H9 (cell line): ENCODE measurements around the gene DPT. TPM values are rescaled to one million over a fixed set of nuclear protein-coding genes. Genes with fewer than 3 reads are reported as not detected.

Experiments
- DNase-seq: peaks from one replicate; pipeline ENCODE4 v3.0.0-alpha.2; 2017
- H2AFZ ChIP-seq: one replicate; pipeline ENCODE4 v1.6.1; 2013; ENCODE audit warnings: mild to moderate bottlenecking, low read length, control low read depth, moderate library complexity
- H2AK5ac ChIP-seq: 2 replicates; pipeline ENCODE4 v1.6.1; 2013; ENCODE audit warnings: low read length, control low read depth, mixed read lengths; ENCODE audit not compliant: insufficient read length
- H2BK120ac ChIP-seq: one replicate; pipeline ENCODE4 v1.6.1; 2013; ENCODE audit warnings: low read depth, mild to moderate bottlenecking, low read length, control low read depth, inconsistent platforms; ENCODE audit not compliant: poor library complexity, severe bottlenecking
- H2BK12ac ChIP-seq: 2 replicates; pipeline ENCODE4 v1.6.1; 2013; ENCODE audit warnings: low read length, control low read depth, mixed read lengths, low read depth; ENCODE audit not compliant: insufficient read length
- H2BK15ac ChIP-seq: 2 replicates; pipeline ENCODE4 v1.6.1; 2013; ENCODE audit warnings: low read depth, low read length, control low read depth
- H2BK20ac ChIP-seq: one replicate; pipeline ENCODE4 v1.6.1; 2013; ENCODE audit warnings: low read depth, mild to moderate bottlenecking, low read length, control low read depth, inconsistent platforms; ENCODE audit not compliant: poor library complexity, severe bottlenecking
- H2BK5ac ChIP-seq: 2 replicates; pipeline ENCODE4 v1.6.1; 2013; ENCODE audit warnings: low read length, control low read depth, mixed read lengths; ENCODE audit not compliant: insufficient read length
- H3K14ac ChIP-seq: 2 replicates; pipeline ENCODE4 v1.6.1; 2013; ENCODE audit warnings: low read length, control low read depth; ENCODE audit not compliant: insufficient read depth
- H3K18ac ChIP-seq: 2 replicates; pipeline ENCODE4 v1.6.1; 2013; ENCODE audit warnings: low read depth, mild to moderate bottlenecking, mixed read lengths, low read length, control low read depth; ENCODE audit not compliant: insufficient read length
- H3K23ac ChIP-seq: 2 replicates; pipeline ENCODE4 v1.6.1; 2013; ENCODE audit warnings: low read length, control low read depth, mixed read lengths, low read depth; ENCODE audit not compliant: insufficient read length
- H3K23me2 ChIP-seq: 2 replicates; pipeline ENCODE4 v1.6.1; 2013; ENCODE audit warnings: low read depth, mild to moderate bottlenecking, mixed read lengths, low read length, control low read depth; ENCODE audit not compliant: insufficient read length, poor library complexity, severe bottlenecking
- H3K27ac ChIP-seq: 2 replicates; pipeline ENCODE4 v1.5.1; 2013; ENCODE audit warnings: low read length, control low read depth, mixed read lengths, low read depth; ENCODE audit not compliant: insufficient read length
- H3K27me3 ChIP-seq: 2 replicates; pipeline ENCODE4 v1.6.1; 2013; ENCODE audit warnings: low read length, control low read depth, inconsistent platforms; ENCODE audit not compliant: insufficient read depth
- H3K4ac ChIP-seq: 2 replicates; pipeline ENCODE4 v1.6.1; 2013; ENCODE audit warnings: low read depth, mild to moderate bottlenecking, control low read depth, inconsistent platforms, low read length, moderate library complexity
- H3K4me1 ChIP-seq: 2 replicates; pipeline ENCODE4 v1.6.1; 2013; ENCODE audit warnings: low read length, control low read depth, inconsistent platforms; ENCODE audit not compliant: insufficient read depth
- H3K4me2 ChIP-seq: 2 replicates; pipeline ENCODE4 v1.6.1; 2013; ENCODE audit warnings: low read length, control low read depth, mixed read lengths; ENCODE audit not compliant: insufficient read length, insufficient read depth
- H3K56ac ChIP-seq: 2 replicates; pipeline ENCODE4 v1.6.1; 2013; ENCODE audit warnings: low read depth, mild to moderate bottlenecking, mixed read lengths, low read length, control low read depth; ENCODE audit not compliant: insufficient read length
- H3K79me1 ChIP-seq: 2 replicates; pipeline ENCODE4 v1.6.1; 2013; ENCODE audit warnings: low read depth, mild to moderate bottlenecking, moderate library complexity, low read length, control low read depth, inconsistent platforms; ENCODE audit not compliant: insufficient read depth, poor library complexity, severe bottlenecking
- H3K79me2 ChIP-seq: 2 replicates; pipeline ENCODE4 v1.6.1; 2013; ENCODE audit warnings: low read length, control low read depth, inconsistent platforms; ENCODE audit not compliant: insufficient read depth
- H3K9ac ChIP-seq: 2 replicates; pipeline ENCODE4 v1.6.1; 2013; ENCODE audit warnings: low read length, control low read depth, mixed read lengths; ENCODE audit not compliant: insufficient read length; ENCODE audit errors: extremely low read depth
- H3K9me3 ChIP-seq: one replicate; pipeline ENCODE4 v1.6.1; 2013; ENCODE audit warnings: low read depth, low read length, inconsistent platforms; ENCODE audit not compliant: control insufficient read depth
- H3T11ph ChIP-seq: one replicate; pipeline ENCODE4 v1.6.1; 2013; ENCODE audit warnings: mild to moderate bottlenecking, low read length, control low read depth, inconsistent platforms
- H4K20me1 ChIP-seq: one replicate; pipeline ENCODE4 v1.6.1; 2013; ENCODE audit not compliant: control insufficient read depth, insufficient read length, insufficient read depth
- H4K5ac ChIP-seq: 2 replicates; pipeline ENCODE4 v1.6.1; 2013; ENCODE audit warnings: low read depth, mild to moderate bottlenecking, mixed read lengths, low read length, control low read depth; ENCODE audit not compliant: insufficient read length
- H4K8ac ChIP-seq: replicated peaks from 2 replicates; pipeline ENCODE4 v1.6.1; 2013; ENCODE audit warnings: low read length, control low read depth, mixed read lengths, low read depth; ENCODE audit not compliant: insufficient read length
- H4K91ac ChIP-seq: 2 replicates; pipeline ENCODE4 v1.6.1; 2013; ENCODE audit warnings: low read depth, mild to moderate bottlenecking, moderate library complexity, mixed read lengths, low read length, control low read depth; ENCODE audit not compliant: insufficient read length
- H3K27ac Mint-ChIP-seq, 3 experiments: 2 replicates in 2 of 3; 3 replicates in 1 of 3; pipeline ENCODE4 v1.8.0; 2020 to 2021; ENCODE audit warnings: mixed read lengths in 3 of 3, mild to moderate bottlenecking in 1 of 3, moderate library complexity in 1 of 3
- H3K27me3 Mint-ChIP-seq: 2 replicates; pipeline ENCODE4 v1.8.0; 2021; ENCODE audit warnings: low read depth, mild to moderate bottlenecking, moderate library complexity, mixed read lengths
- H3K36me3 Mint-ChIP-seq, 3 experiments: 2 replicates in 2 of 3; 3 replicates in 1 of 3; pipeline ENCODE4 v1.8.0; 2020 to 2021; ENCODE audit warnings: low read depth in 3 of 3, mixed read lengths in 3 of 3; ENCODE audit not compliant: insufficient read depth in 1 of 3
- H3K4me1 Mint-ChIP-seq, 2 experiments: 2 replicates each; pipeline ENCODE4 v1.8.0; 2020; ENCODE audit warnings: mixed read lengths in 2 of 2
- H3K4me3 Mint-ChIP-seq, 2 experiments: 2 replicates in 1 of 2; 3 replicates in 1 of 2; pipeline ENCODE4 v1.8.0; 2020 to 2021; ENCODE audit warnings: mild to moderate bottlenecking in 2 of 2, mixed read lengths in 2 of 2, moderate library complexity in 1 of 2
- H3K9me3 Mint-ChIP-seq, 2 experiments: 2 replicates in 1 of 2; 3 replicates in 1 of 2; pipeline ENCODE4 v1.8.0; 2020; ENCODE audit warnings: mild to moderate bottlenecking in 2 of 2, mixed read lengths in 2 of 2, moderate library complexity in 1 of 2
- WGBS: extraction: QIAGEN DNeasy Blood & Tissue Kit; methylation state at CpG from one replicate; pipeline ENCODE4 v1.1.7; 2013; ENCODE audit warnings: missing lambda C conversion rate, low lambda C conversion rate, mixed read lengths; ENCODE audit not compliant: insufficient read length; ENCODE audit errors: extremely low coverage; 5-methylcytosine and 5-hydroxymethylcytosine counted together
- total RNA-seq: library from RNA; stranded (reverse); gene quantifications from 2 replicates; pipeline ENCODE4 v1.2.1, GENCODE V29; 2021
- TF ChIP-seq, protein P1 (sequence below): fragments of 200-600 bp; sonication (generic); conservative IDR thresholded peaks from 3 replicates; pipeline ENCODE4 v1.8.0; 2021; ENCODE audit warnings: antibody characterized with exemption, mild to moderate bottlenecking

Gene DPT
- total RNA-seq, 1 experiment from 2014 or later = not detected

DNA sequence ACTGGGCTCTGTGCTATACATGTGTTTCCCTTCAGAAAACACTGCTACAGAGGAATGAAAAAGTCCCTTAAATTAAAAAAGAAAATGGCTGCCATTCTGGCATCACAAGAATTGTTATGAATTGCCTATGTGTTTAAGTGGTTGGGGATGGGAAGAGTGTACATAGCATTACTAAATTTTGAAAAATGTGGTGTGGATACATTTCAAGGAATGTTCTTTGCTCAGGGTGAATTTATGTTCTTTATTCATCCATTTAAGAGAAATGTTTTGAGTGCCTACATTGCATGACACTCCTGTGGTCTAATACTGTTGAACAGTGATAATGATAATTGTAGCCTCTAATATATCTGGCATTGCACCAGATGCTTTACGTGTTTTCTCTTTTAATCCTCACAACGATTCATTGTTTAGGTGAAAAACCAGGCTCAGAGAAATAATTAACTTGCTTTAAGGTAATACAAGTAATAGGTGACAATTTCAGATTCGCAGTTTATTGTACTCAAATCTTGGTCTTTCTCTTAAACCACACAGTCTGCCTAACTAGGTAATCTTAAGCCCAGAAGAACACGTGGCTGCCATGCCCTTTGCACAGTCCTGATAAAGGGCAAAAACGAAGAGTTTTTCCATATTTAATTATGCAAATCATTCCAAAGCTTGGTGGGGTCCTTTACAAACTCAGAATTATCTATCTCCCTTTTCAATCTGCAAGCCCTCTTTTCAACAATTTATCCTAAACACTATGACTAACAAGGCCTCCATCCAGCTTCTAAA is 31.5 kb downstream of the DPT start:
- H3K23ac ChIP-seq = no peak overlapping the region
- no peaks in the 10 kb centered on the region for H3K79me1 ChIP-seq
- H4K8ac ChIP-seq = no peak overlapping the region
- H3K79me2 ChIP-seq = no peaks in the 10 kb centered on the region
- H3K23me2 ChIP-seq = no peaks in the 10 kb centered on the region
- H3K4me1 ChIP-seq = no peaks in the 10 kb centered on the region
- no peak overlapping the region for H4K5ac ChIP-seq
- WGBS = no CpG with 5 or more reads among the region's 5 CpGs
- H3T11ph ChIP-seq = no peak overlapping the region
- H4K20me1 ChIP-seq = no peaks in the 10 kb centered on the region
- DNase-seq = no peak
- H3K27me3 Mint-ChIP-seq = no peaks in the 10 kb centered on the region
- no peak overlapping the region for H3K18ac ChIP-seq
- no peaks in the 10 kb centered on the region for H3K27me3 ChIP-seq
- H3K36me3 Mint-ChIP-seq = no peaks in the 10 kb centered on the region
- H4K91ac ChIP-seq = no peak overlapping the region
- H2AK5ac ChIP-seq = no peak overlapping the region
- H3K4me3 Mint-ChIP-seq = no peak overlapping the region
- H3K4ac ChIP-seq = no peak overlapping the region
- H3K56ac ChIP-seq = no peak overlapping the region
- no peak overlapping the region for H3K4me2 ChIP-seq
- no peak overlapping the region for H2BK20ac ChIP-seq
- H3K9me3 Mint-ChIP-seq = no peaks in the 10 kb centered on the region
- H2BK5ac ChIP-seq = no peak overlapping the region
- H2BK120ac ChIP-seq = no peak overlapping the region
- no peak overlapping the region for H3K27ac Mint-ChIP-seq
- H2BK12ac ChIP-seq = no peak overlapping the region
- H3K9me3 ChIP-seq = no peaks in the 10 kb centered on the region
- no peak overlapping the region for H2AFZ ChIP-seq
- H3K14ac ChIP-seq = no peak overlapping the region
- no peak overlapping the region for H3K9ac ChIP-seq
- H3K4me1 Mint-ChIP-seq = peaks cover 8 to 12% of the 10 kb centered on the region in 2 experiments
- H3K27ac ChIP-seq = no peak overlapping the region
- TF ChIP-seq, protein P1, sequence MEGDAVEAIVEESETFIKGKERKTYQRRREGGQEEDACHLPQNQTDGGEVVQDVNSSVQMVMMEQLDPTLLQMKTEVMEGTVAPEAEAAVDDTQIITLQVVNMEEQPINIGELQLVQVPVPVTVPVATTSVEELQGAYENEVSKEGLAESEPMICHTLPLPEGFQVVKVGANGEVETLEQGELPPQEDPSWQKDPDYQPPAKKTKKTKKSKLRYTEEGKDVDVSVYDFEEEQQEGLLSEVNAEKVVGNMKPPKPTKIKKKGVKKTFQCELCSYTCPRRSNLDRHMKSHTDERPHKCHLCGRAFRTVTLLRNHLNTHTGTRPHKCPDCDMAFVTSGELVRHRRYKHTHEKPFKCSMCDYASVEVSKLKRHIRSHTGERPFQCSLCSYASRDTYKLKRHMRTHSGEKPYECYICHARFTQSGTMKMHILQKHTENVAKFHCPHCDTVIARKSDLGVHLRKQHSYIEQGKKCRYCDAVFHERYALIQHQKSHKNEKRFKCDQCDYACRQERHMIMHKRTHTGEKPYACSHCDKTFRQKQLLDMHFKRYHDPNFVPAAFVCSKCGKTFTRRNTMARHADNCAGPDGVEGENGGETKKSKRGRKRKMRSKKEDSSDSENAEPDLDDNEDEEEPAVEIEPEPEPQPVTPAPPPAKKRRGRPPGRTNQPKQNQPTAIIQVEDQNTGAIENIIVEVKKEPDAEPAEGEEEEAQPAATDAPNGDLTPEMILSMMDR = no peak
- no peak overlapping the region for H2BK15ac ChIP-seq
